ENCODE results near the gene SEMA6C. TPM values are rescaled to one million over a fixed set of nuclear protein-coding genes. Genes with fewer than 3 reads are reported as not detected.

The SEMA6C gene
- polyA plus RNA-seq, 1 donor (not counting 4 experiments of a cell fraction or from before 2014, with no cell fraction given) = 0.93 TPM

- dilution Hi-C loops (cut with MboI; ENCODE audit: extremely low pct_ligation_motif_present, low sequenced_read_pairs) = no loop called here
- TF ChIP-seq EZH2 (IDR thresholded peaks at IDR 0.05; ENCODE audit: low read length) = no peak
- TF ChIP-seq CTCF (optimal IDR thresholded peaks at IDR 0.05 in 1 of 3, IDR thresholded peaks at IDR 0.05 in 1 of 3, conservative IDR thresholded peaks at IDR 0.05 in 1 of 3; ENCODE audit: extremely low read depth in 1 of 3, insufficient read depth in 2 of 3, low read length in 3 of 3) = no peak
- no peaks in the 10 kb centered on the region for H3K9me3 ChIP-seq (ENCODE audit: control insufficient read depth, low read depth, low read length)
Measured at GRCh38 chr1:151157067-151157531, 10.7 kb upstream of the SEMA6C start.

GRCh38 chr1:151156515-151156819, 10.0 kb upstream of the SEMA6C start, which contains the start of gene TNFAIP8L2:
Gene TNFAIP8L2, plus strand, starts transcription at chr1:151156649. Its CDS starts 2,049 bp downstream, at chr1:151158698.
- Histone ChIP-seq H3K27ac (ENCODE audit: control insufficient read depth, insufficient read depth, low read length) (no peak within 1 kb of the TSS), H3K27me3 (ENCODE audit: control insufficient read depth, extremely low read depth, insufficient read depth, low read length) (no peaks in the 10 kb centered on the region), H2AFZ (ENCODE audit: control insufficient read depth, low read length) (no peak within 1 kb of the TSS), H3K9me3 (ENCODE audit: control insufficient read depth, low read depth, low read length) (no peaks in the 10 kb centered on the region), H3K36me3 (ENCODE audit: control insufficient read depth in 2 of 2, extremely low read depth in 1 of 2, insufficient read depth in 2 of 2, low read length in 2 of 2) (peaks cover 10 to 19% of the 10 kb centered on the region in 2 experiments), H4K20me1 (ENCODE audit: control insufficient read depth, extremely low read depth, insufficient read depth, low read length) (no peaks in the 10 kb centered on the region), H3K4me1 (ENCODE audit: control insufficient read depth, extremely low read depth, insufficient read depth, low read length) (peaks cover 3% of the 10 kb centered on the region), H3K9me1 (ENCODE audit: control insufficient read depth, extremely low read depth, insufficient read depth, low read length) (no peaks in the 10 kb centered on the region), H3K9ac (ENCODE audit: control insufficient read depth, extremely low read depth, insufficient read depth, low read length) (no peak within 1 kb of the TSS), H3K4me2 (ENCODE audit: control insufficient read depth, extremely low read depth, insufficient read depth, low read depth, low read length) (no peak within 1 kb of the TSS), H3K4me3 (ENCODE audit: control insufficient read depth in 2 of 3, extremely low read depth in 1 of 3, insufficient read depth in 2 of 3, low read depth in 1 of 3, low read length in 3 of 3) (no peak within 1 kb of the TSS), H3K79me2 (ENCODE audit: control insufficient read depth, insufficient read depth, low read length) (no peaks in the 10 kb centered on the region)
- dilution Hi-C loops (cut with MboI; ENCODE audit: extremely low pct_ligation_motif_present, low sequenced_read_pairs) = no loop called here
- DNase-seq (ENCODE audit: low read depth, low spot score) (no peak), FAIRE-seq (no peak)
- TF ChIP-seq EZH2 (IDR thresholded peaks at IDR 0.05; ENCODE audit: low read length) = no peak
- no peak for TF ChIP-seq CTCF (optimal IDR thresholded peaks at IDR 0.05 in 1 of 3, IDR thresholded peaks at IDR 0.05 in 1 of 3, conservative IDR thresholded peaks at IDR 0.05 in 1 of 3; ENCODE audit: extremely low read depth in 1 of 3, insufficient read depth in 2 of 3, low read length in 3 of 3)

More at GRCh38 chr1:151157067-151157531, 10.7 kb upstream of the SEMA6C start:
- H3K79me2 ChIP-seq (ENCODE audit: control insufficient read depth, insufficient read depth, low read length) = no peaks in the 10 kb centered on the region
- H2AFZ ChIP-seq (ENCODE audit: control insufficient read depth, low read length) = no peak overlapping the region
- no peak overlapping the region for H3K4me2 ChIP-seq (ENCODE audit: control insufficient read depth, extremely low read depth, insufficient read depth, low read depth, low read length)
- no peaks in the 10 kb centered on the region for H3K9me1 ChIP-seq (ENCODE audit: control insufficient read depth, extremely low read depth, insufficient read depth, low read length)
- FAIRE-seq (no peak), DNase-seq (ENCODE audit: low read depth, low spot score) (no peak)
- H3K4me1 ChIP-seq (ENCODE audit: control insufficient read depth, extremely low read depth, insufficient read depth, low read length) = peaks cover 3% of the 10 kb centered on the region
- H3K27me3 ChIP-seq (ENCODE audit: control insufficient read depth, extremely low read depth, insufficient read depth, low read length) = no peaks in the 10 kb centered on the region
- H3K36me3 ChIP-seq (ENCODE audit: control insufficient read depth in 2 of 2, extremely low read depth in 1 of 2, insufficient read depth in 2 of 2, low read length in 2 of 2) = peaks cover 10 to 21% of the 10 kb centered on the region in 2 experiments
- no peak overlapping the region for H3K27ac ChIP-seq (ENCODE audit: control insufficient read depth, insufficient read depth, low read length)
- H3K9ac ChIP-seq (ENCODE audit: control insufficient read depth, extremely low read depth, insufficient read depth, low read length) = no peak overlapping the region
- no peaks in the 10 kb centered on the region for H4K20me1 ChIP-seq (ENCODE audit: control insufficient read depth, extremely low read depth, insufficient read depth, low read length)
- H3K4me3 ChIP-seq (ENCODE audit: control insufficient read depth in 2 of 3, extremely low read depth in 1 of 3, insufficient read depth in 2 of 3, low read depth in 1 of 3, low read length in 3 of 3) = no peak overlapping the region
